K562 (cell line): ENCODE data around the gene MLANA. TPM values are rescaled to one million over a fixed set of nuclear protein-coding genes. Genes with fewer than 3 reads are reported as not detected.

Source experiments
- ATAC-seq: fragments of 200-7000 bp; cut with Tn5 transposase; 3 replicates; pipeline ENCODE4 v1.9.1; 2020; ENCODE audit warnings: moderate library complexity
- BruUV-seq: library from RNA; stranded (reverse); fragments of 400-500 nt; replicated peaks from 2 replicates; lab custom pipeline; 2021; lab: Mats Ljungman, UMichigan
- CTCF ChIA-PET: fragments of 300-600 bp; formaldehyde crosslinking; extraction: SDS; loops from one replicate; lab custom pipeline; 2021; ENCODE audit warnings: low intra/inter-chr PET ratio; lab: Yijun Ruan, JAX
- POLR2A ChIA-PET: fragments of 300-600, 350-650 bp; sonication (Branson Sonifier 250); formaldehyde crosslinking; extraction: SDS; loops from one replicate; lab custom pipeline; 2021; ENCODE audit warnings: antibody characterized with exemption, inconsistent platforms; lab: Yijun Ruan, JAX
- DNase-seq, 4 experiments: peaks; one replicate each; pipeline versions ENCODE4 v3.0.0 to v3.0.0-alpha.2; 2011 to 2018; ENCODE audit warnings: low spot score in 3 of 4, mixed read lengths in 3 of 4; ENCODE audit errors: extremely low read depth in 1 of 4
- FAIRE-seq: peaks from 2 replicates; lab custom pipeline; 2011; peaks lifted over from hg19 to GRCh38; lab: Jason Lieb, UNC
- H2AFZ ChIP-seq: 2 replicates; pipeline ENCODE4 v1.6.0; 2011; ENCODE audit warnings: low read depth, low read length, control low read depth, inconsistent platforms
- H3K27ac ChIP-seq: fragments of 200-600 bp; 3 replicates; pipeline ENCODE4 v1.8.0; 2011; ENCODE audit warnings: low read depth, mild to moderate bottlenecking, control low read depth, inconsistent platforms, low read length, moderate library complexity, mixed read lengths; ENCODE audit errors: extremely low read depth
- H3K27me3 ChIP-seq, 2 experiments: fragments of 300-600 bp in 1 of 2; 2 replicates in 1 of 2; 3 replicates in 1 of 2; pipeline versions ENCODE4 v1.6.0 to v1.8.0; 2011; ENCODE audit warnings: inconsistent platforms in 2 of 2, low read length in 2 of 2, mild to moderate bottlenecking in 1 of 2, mixed read lengths in 1 of 2, moderate library complexity in 1 of 2; ENCODE audit not compliant: control insufficient read depth in 2 of 2, insufficient read depth in 2 of 2
- H3K36me3 ChIP-seq: fragments of 300-600 bp; 3 replicates; pipeline ENCODE4 v1.8.0; 2011; ENCODE audit warnings: mild to moderate bottlenecking, low read length, inconsistent platforms; ENCODE audit not compliant: control insufficient read depth, insufficient read depth
- H3K4me1 ChIP-seq, 2 experiments: fragments of 200-600 bp in 1 of 2; replicated peaks in 1 of 2; 2 replicates in 1 of 2; 3 replicates in 1 of 2; pipeline versions ENCODE4 v1.5.1 to v1.8.0; 2011; ENCODE audit warnings: inconsistent platforms in 2 of 2, low read length in 2 of 2, mild to moderate bottlenecking in 1 of 2, mixed read lengths in 1 of 2, moderate library complexity in 1 of 2; ENCODE audit not compliant: control insufficient read depth in 2 of 2, insufficient read depth in 2 of 2
- H3K4me2 ChIP-seq: 2 replicates; pipeline ENCODE4 v1.6.1; 2011; ENCODE audit warnings: low read length, control low read depth, inconsistent platforms, mixed read lengths; ENCODE audit not compliant: insufficient read depth
- H3K4me3 ChIP-seq: fragments of 200-600 bp; sonication (generic), shearing (Covaris generic); 2 replicates; pipeline ENCODE4 v1.5.1; 2016; ENCODE audit warnings: control low read depth, inconsistent platforms
- H3K79me2 ChIP-seq: fragments of 200-600 bp; 3 replicates; pipeline ENCODE4 v1.8.0; 2011; ENCODE audit warnings: low read length, inconsistent platforms; ENCODE audit not compliant: control insufficient read depth, insufficient read depth
- H3K9ac ChIP-seq, 2 experiments: 2 replicates each; pipeline versions ENCODE4 v1.6.0 to v1.6.1; 2011; ENCODE audit warnings: low read depth in 2 of 2, low read length in 2 of 2, control low read depth in 1 of 2, inconsistent platforms in 1 of 2, mild to moderate bottlenecking in 1 of 2, mixed read lengths in 1 of 2; ENCODE audit not compliant: insufficient read depth in 1 of 2
- H3K9me1 ChIP-seq: one replicate; pipeline ENCODE4 v1.6.0; 2011; ENCODE audit warnings: inconsistent platforms, mild to moderate bottlenecking, low read length, moderate library complexity; ENCODE audit not compliant: control insufficient read depth, insufficient read depth
- H3K9me3 ChIP-seq: replicated peaks from 2 replicates; pipeline ENCODE4 v1.5.1; 2011; ENCODE audit warnings: low read depth, low read length, inconsistent platforms; ENCODE audit not compliant: control insufficient read depth, insufficient read depth
- H4K20me1 ChIP-seq: replicated peaks from 2 replicates; pipeline ENCODE4 v1.6.1; 2011; ENCODE audit warnings: low read length, inconsistent platforms, mixed read lengths; ENCODE audit not compliant: control insufficient read depth, insufficient read depth
- C11orf30 ChIP-seq: fragments of 450-650 bp; IDR thresholded peaks from 2 replicates; pipeline ENCODE4 v1.6.1; 2016; ENCODE audit warnings: low read depth, mild to moderate bottlenecking
- DMBX1 ChIP-seq: fragments of 250-450 bp; sonication (Bioruptor Pico); IDR thresholded peaks from 2 replicates; pipeline ENCODE4 v1.8.0; 2022; ENCODE audit warnings: inconsistent platforms, mild to moderate bottlenecking, moderate library complexity, borderline replicate concordance
- E4F1 ChIP-seq: fragments of 250-450 bp; sonication (Bioruptor Pico); IDR thresholded peaks from 2 replicates; pipeline ENCODE4 v1.5.0; 2021; ENCODE audit warnings: mild to moderate bottlenecking, borderline replicate concordance
- EWSR1 ChIP-seq: fragments of 450-650 bp; IDR thresholded peaks from 2 replicates; pipeline ENCODE4 v1.6.1; 2018; ENCODE audit warnings: borderline replicate concordance, mild to moderate bottlenecking, low read depth, moderate library complexity; ENCODE audit not compliant: partially characterized antibody
- FOXJ3 ChIP-seq: sonication (generic); formaldehyde crosslinking; IDR thresholded peaks from 2 replicates; pipeline ENCODE4 v1.4.0; 2020; ENCODE audit warnings: mild to moderate bottlenecking, missing genetic modification reagents
- MECOM ChIP-seq: fragments of 250-450 bp; sonication (Bioruptor Pico); IDR thresholded peaks from 2 replicates; pipeline ENCODE4 v1.8.0; 2022; ENCODE audit warnings: inconsistent platforms
- NKRF ChIP-seq: fragments of 450-650 bp; IDR thresholded peaks from 2 replicates; pipeline ENCODE4 v1.6.1; 2016; ENCODE audit warnings: borderline replicate concordance
- PBX2 ChIP-seq, 2 experiments: IDR thresholded peaks in 1 of 2; conservative IDR thresholded peaks in 1 of 2; 2 replicates each; pipeline ENCODE4 v1.6.1; 2016; ENCODE audit warnings: low read depth in 2 of 2, mild to moderate bottlenecking in 1 of 2, missing compliant biosample characterization in 1 of 2, missing genetic modification characterization in 1 of 2, moderate library complexity in 1 of 2
- STAG1 ChIP-seq: sonication (generic); formaldehyde crosslinking; IDR thresholded peaks from 2 replicates; pipeline ENCODE4 v1.5.0; 2020; ENCODE audit warnings: missing genetic modification reagents, borderline replicate concordance
- ZNF134 ChIP-seq: fragments of 250-450 bp; sonication (Bioruptor Pico); conservative IDR thresholded peaks from 2 replicates; pipeline ENCODE4 v1.4.0; 2020
- ZNF583 ChIP-seq: fragments of 250-450 bp; sonication (Bioruptor Pico); IDR thresholded peaks from 2 replicates; pipeline ENCODE4 v1.4.0; 2020
- ZNF655 ChIP-seq: fragments of 250-450 bp; sonication (Bioruptor Pico); IDR thresholded peaks from 2 replicates; pipeline ENCODE4 v1.5.0; 2021
- WGBS: fragments of 100-300 bp; shearing (Covaris generic); methylation state at CpG from one replicate; pipeline ENCODE4 v1.1.6; 2016; ENCODE audit warnings: low coverage, mixed read lengths; ENCODE audit not compliant: insufficient coverage; ENCODE audit errors: missing lambda C conversion rate; 5-methylcytosine and 5-hydroxymethylcytosine counted together
- in situ Hi-C: fragments of 300-500 bp; cut with MboI; formaldehyde crosslinking; loops from 4 replicates; pipeline ENCODE4 v1.15.0; 2018; ENCODE audit warnings: inconsistent platforms, mixed read lengths
- intact Hi-C: fragments of 100-400 bp; cut with micrococcal nuclease; formaldehyde crosslinking; loops from 2 replicates; pipeline ENCODE4 v1.14.2; 2022
- polyA plus RNA-seq, 8 experiments: library from polyadenylated mRNA; depleted of rRNA in 4 of 8; stranded (reverse) in 5 of 8; unstranded in 3 of 8; fragments of >200 nt; fragmentation: Nextera tagmentation in 2 of 8; fragmentation: Illumina TruSeq in 1 of 8; extraction: Ambion mirVana in 2 of 8; extraction: Trizol in 1 of 8; gene quantifications; 2 replicates each; pipeline versions ENCODE4 v1.2.1 to v1.2.3, GENCODE V29; 2011 to 2014; ENCODE audit warnings: inconsistent platforms in 1 of 8, missing spikeins in 1 of 8
- total RNA-seq, 7 experiments: library from RNA; depleted of rRNA in 6 of 7; stranded (reverse); fragments of >200 nt in 6 of 7; fragmentation: Illumina TruSeq in 2 of 7; extraction: Trizol in 2 of 7; gene quantifications; 2 replicates each; pipeline versions ENCODE4 v1.2.1 to v1.2.3, GENCODE V29; 2011 to 2021; ENCODE audit warnings: low replicate concordance in 1 of 7

MLANA gene
- total and polyA plus RNA-seq, 9 of the 15 experiments (the other 6 are each of a cell fraction or from before 2014, with no cell fraction given): not detected

- peak; percentile 90 for ATAC-seq
- CTCF ChIA-PET: no interaction called here
- H3K27me3 ChIP-seq: no peaks in the 10 kb centered on the region
- no peaks in the 10 kb centered on the region for H3K36me3 ChIP-seq
- H3K27ac ChIP-seq: no peak overlapping the region
- H3K4me2 ChIP-seq: peak overlapping the region; percentile 51
- H3K9me1 ChIP-seq: no peaks in the 10 kb centered on the region
- H2AFZ ChIP-seq: peak overlapping the region; percentile 48
- intact Hi-C loops (no loop called here), in situ Hi-C loops (loop anchor here (25.0 kb wide), 1 partner anchor 420 kb away; no protein-coding TSS in a partner anchor)
- H3K9me3 ChIP-seq: no peaks in the 10 kb centered on the region
- DNase-seq: peak in 2 of 4 experiments; percentile 64 to 66
- H3K4me3 ChIP-seq: no peak overlapping the region
- FAIRE-seq: peak; percentile 85
- no TSS peak for BruUV-seq
- no peaks in the 10 kb centered on the region for H4K20me1 ChIP-seq
- H3K9ac ChIP-seq: no peak overlapping the region
- H3K4me1 ChIP-seq: peaks cover 0 to 14% of the 10 kb centered on the region in 2 experiments; a peak in 3 of 5 replicates
- 11% methylated on average over 7 of the region's 7 CpGs for WGBS
- POLR2A ChIA-PET: interaction anchor here (1.0 kb wide), 1 partner anchor 13 kb away, joined by 6 read pairs; no protein-coding TSS in a partner anchor
- no peaks in the 10 kb centered on the region for H3K79me2 ChIP-seq
- peak; percentile 20; the same call in 1 of the 2 replicates for TF ChIP-seq C11orf30
- TF ChIP-seq FOXJ3 (CRISPR knock-in tag): peak; percentile 89
- TF ChIP-seq ZNF583: no peak
- TF ChIP-seq ZNF655 (CRISPR knock-in tag): no peak
- no peak for TF ChIP-seq E4F1 (CRISPR knock-in tag)
- no peak for TF ChIP-seq EWSR1
- TF ChIP-seq ZNF134 (CRISPR knock-in tag): no peak
- no peak for TF ChIP-seq DMBX1
- TF ChIP-seq PBX2 (CRISPR knock-in tag; IDR thresholded peaks at IDR 0.05; ENCODE audit: low read depth): peak; percentile 63
- peak; percentile 96 for TF ChIP-seq PBX2 (tag; conservative IDR thresholded peaks at IDR 0.05; ENCODE audit: low read depth)
- TF ChIP-seq NKRF: no peak
- TF ChIP-seq MECOM (CRISPR knock-in tag): peak; percentile 95
- TF ChIP-seq STAG1 (CRISPR knock-in tag): no peak
Measured at GRCh38 chr9:5892456-5893133, 1.9 kb downstream of the MLANA start.
